SK-N-SH (cell line): ENCODE measurements around the gene SIGMAR1.

ENCODE experiments used
- RCOR1 ChIP-seq: fragments of 150-350 bp; IDR thresholded peaks from 2 replicates; pipeline ENCODE4 v1.6.1; 2017; ENCODE audit warnings: antibody characterized with exemption, low read length
- TAF1 ChIP-seq: IDR thresholded peaks from 2 replicates; pipeline ENCODE4 v1.6.1; 2012; ENCODE audit warnings: low read depth, mild to moderate bottlenecking, low read length, moderate library complexity, borderline replicate concordance
- TF ChIP-seq, protein P1 (sequence below): fragments of 200-600 bp; sonication (generic); IDR thresholded peaks from 2 replicates; pipeline ENCODE4 v1.6.1; 2017; ENCODE audit warnings: antibody characterized with exemption, mild to moderate bottlenecking, moderate library complexity
- TF ChIP-seq, protein P2 (sequence below): fragments of 150-350 bp; IDR thresholded peaks from 2 replicates; pipeline ENCODE4 v1.6.1; 2017; ENCODE audit warnings: antibody characterized with exemption, low read length, low read depth, borderline replicate concordance

DNA sequence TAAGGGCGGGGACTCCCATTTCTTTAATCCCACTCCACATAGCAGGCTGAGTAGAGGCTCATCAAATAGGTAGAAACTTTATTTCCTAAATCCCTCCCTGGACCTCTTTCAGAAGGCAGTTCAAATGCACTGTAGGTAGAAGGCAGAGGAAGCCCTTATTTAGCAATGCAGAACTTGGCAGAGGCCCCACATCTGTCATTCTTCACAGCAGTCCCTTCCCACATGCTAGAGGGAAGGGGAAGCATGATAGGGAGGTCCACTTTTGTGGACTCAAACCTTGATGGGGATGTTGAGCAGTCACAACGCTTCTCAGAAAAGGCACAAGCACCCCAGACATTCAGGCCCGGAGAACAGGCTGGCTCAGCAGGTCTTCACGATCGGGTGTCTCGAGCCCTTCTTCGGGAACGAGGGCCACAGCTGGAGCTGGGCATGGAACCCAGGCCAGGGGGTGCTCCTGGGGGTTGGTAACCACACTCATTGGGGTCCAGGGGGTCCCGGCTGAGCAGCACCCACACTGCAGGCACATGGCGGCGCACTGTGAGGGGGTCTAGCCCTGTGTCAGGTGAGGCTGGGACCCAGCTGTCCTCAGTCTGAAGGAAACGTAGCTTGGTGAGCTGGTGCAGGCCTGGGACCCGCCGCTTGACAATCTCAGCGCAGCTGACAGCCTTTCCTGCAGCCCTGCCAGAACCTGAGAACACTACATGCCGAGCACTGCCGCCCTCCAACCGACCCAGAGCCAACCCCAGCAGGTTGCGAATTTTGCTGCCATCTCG lies 27.0 kb downstream of the SIGMAR1 start:
- TF ChIP-seq, protein P1, sequence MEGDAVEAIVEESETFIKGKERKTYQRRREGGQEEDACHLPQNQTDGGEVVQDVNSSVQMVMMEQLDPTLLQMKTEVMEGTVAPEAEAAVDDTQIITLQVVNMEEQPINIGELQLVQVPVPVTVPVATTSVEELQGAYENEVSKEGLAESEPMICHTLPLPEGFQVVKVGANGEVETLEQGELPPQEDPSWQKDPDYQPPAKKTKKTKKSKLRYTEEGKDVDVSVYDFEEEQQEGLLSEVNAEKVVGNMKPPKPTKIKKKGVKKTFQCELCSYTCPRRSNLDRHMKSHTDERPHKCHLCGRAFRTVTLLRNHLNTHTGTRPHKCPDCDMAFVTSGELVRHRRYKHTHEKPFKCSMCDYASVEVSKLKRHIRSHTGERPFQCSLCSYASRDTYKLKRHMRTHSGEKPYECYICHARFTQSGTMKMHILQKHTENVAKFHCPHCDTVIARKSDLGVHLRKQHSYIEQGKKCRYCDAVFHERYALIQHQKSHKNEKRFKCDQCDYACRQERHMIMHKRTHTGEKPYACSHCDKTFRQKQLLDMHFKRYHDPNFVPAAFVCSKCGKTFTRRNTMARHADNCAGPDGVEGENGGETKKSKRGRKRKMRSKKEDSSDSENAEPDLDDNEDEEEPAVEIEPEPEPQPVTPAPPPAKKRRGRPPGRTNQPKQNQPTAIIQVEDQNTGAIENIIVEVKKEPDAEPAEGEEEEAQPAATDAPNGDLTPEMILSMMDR, result no peak
- TF ChIP-seq RCOR1 (no peak), TAF1 (no peak)
- TF ChIP-seq, protein P2, sequence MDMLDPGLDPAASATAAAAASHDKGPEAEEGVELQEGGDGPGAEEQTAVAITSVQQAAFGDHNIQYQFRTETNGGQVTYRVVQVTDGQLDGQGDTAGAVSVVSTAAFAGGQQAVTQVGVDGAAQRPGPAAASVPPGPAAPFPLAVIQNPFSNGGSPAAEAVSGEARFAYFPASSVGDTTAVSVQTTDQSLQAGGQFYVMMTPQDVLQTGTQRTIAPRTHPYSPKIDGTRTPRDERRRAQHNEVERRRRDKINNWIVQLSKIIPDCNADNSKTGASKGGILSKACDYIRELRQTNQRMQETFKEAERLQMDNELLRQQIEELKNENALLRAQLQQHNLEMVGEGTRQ, result no peak
